HepG2 (cell line): ENCODE measurements around the gene NRG2. TPM values are rescaled to one million over a fixed set of nuclear protein-coding genes. Genes with fewer than 3 reads are reported as not detected.

ENCODE experiments used
- ATAC-seq: fragments of 200-7000 bp; cut with Tn5 transposase; 3 replicates; pipeline ENCODE4 v1.9.1; 2020; ENCODE audit warnings: mild to moderate bottlenecking, moderate library complexity
- BruUV-seq: library from RNA; stranded (reverse); fragments of 400-500 nt; replicated peaks from 2 replicates; lab custom pipeline; 2021; lab: Mats Ljungman, UMichigan
- CTCF ChIA-PET: fragments of 300-600 bp; formaldehyde crosslinking; extraction: SDS; loops from one replicate; lab custom pipeline; 2021; ENCODE audit warnings: low total read pairs, inconsistent platforms, low intra/inter-chr PET ratio; lab: Yijun Ruan, JAX
- POLR2A ChIA-PET: fragments of 350-600 bp; sonication (Branson Sonifier 250); formaldehyde crosslinking; loops from one replicate; lab custom pipeline; 2020; ENCODE audit warnings: antibody characterized with exemption, inconsistent platforms; lab: Yijun Ruan, JAX
- DNase-seq: peaks from one replicate; pipeline ENCODE4 v3.0.0-alpha.2; 2015; ENCODE audit warnings: low spot score
- FAIRE-seq: peaks from 3 replicates; lab custom pipeline; 2011; peaks lifted over from hg19 to GRCh38; lab: Jason Lieb, UNC
- H2AFZ ChIP-seq: one replicate; pipeline ENCODE4 v1.6.1; 2011; ENCODE audit warnings: low read length, inconsistent platforms
- H3K27ac ChIP-seq: fragments of 300-600 bp; 3 replicates; pipeline ENCODE4 v1.8.0; 2011; ENCODE audit warnings: mixed run types, mild to moderate bottlenecking, mixed read lengths, low read length, inconsistent platforms; ENCODE audit not compliant: insufficient read depth; ENCODE audit errors: extremely low read length
- H3K27me3 ChIP-seq, 2 experiments: fragments of 200-600 bp in 1 of 2; 2 replicates in 1 of 2; 3 replicates in 1 of 2; pipeline versions ENCODE4 v1.6.0 to v1.8.0; 2011; ENCODE audit warnings: low read length in 2 of 2, mild to moderate bottlenecking in 2 of 2, moderate library complexity in 2 of 2, inconsistent platforms in 1 of 2; ENCODE audit not compliant: insufficient read depth in 2 of 2, control insufficient read depth in 1 of 2
- H3K36me3 ChIP-seq, 2 experiments: fragments of 200-600 bp in 1 of 2; replicated peaks in 1 of 2; 2 replicates in 1 of 2; 3 replicates in 1 of 2; pipeline versions ENCODE4 v1.5.1 to v1.8.0; 2011; ENCODE audit warnings: low read length in 2 of 2, inconsistent platforms in 1 of 2; ENCODE audit not compliant: insufficient read depth in 2 of 2, control insufficient read depth in 1 of 2
- H3K4me1 ChIP-seq: 2 replicates; pipeline ENCODE4 v1.5.1; 2012; ENCODE audit warnings: low read length, inconsistent platforms; ENCODE audit not compliant: insufficient read depth
- H3K4me2 ChIP-seq: 2 replicates; pipeline ENCODE4 v1.6.0; 2011; ENCODE audit warnings: low read depth, low read length, inconsistent platforms
- H3K4me3 ChIP-seq, 3 experiments: fragments of 200-600 bp in 1 of 3; sonication (generic), shearing (Covaris generic) in 1 of 3; replicated peaks in 1 of 3; 2 replicates each; pipeline ENCODE4 v1.5.1; 2011 to 2016; ENCODE audit warnings: low read length in 3 of 3, inconsistent platforms in 2 of 3, low read depth in 2 of 3, mild to moderate bottlenecking in 2 of 3, control low read depth in 1 of 3, mixed read lengths in 1 of 3; ENCODE audit not compliant: insufficient read depth in 1 of 3
- H3K79me2 ChIP-seq: one replicate; pipeline ENCODE4 v1.6.1; 2011; ENCODE audit warnings: low read length, inconsistent platforms; ENCODE audit not compliant: insufficient read depth
- H3K9ac ChIP-seq: 2 replicates; pipeline ENCODE4 v1.6.0; 2011; ENCODE audit warnings: mild to moderate bottlenecking, low read depth, low read length, inconsistent platforms; ENCODE audit not compliant: insufficient read depth
- H3K9me3 ChIP-seq: 2 replicates; pipeline ENCODE4 v1.5.1; 2012; ENCODE audit warnings: mild to moderate bottlenecking, low read length
- H4K20me1 ChIP-seq: 2 replicates; pipeline ENCODE4 v1.6.0; 2011; ENCODE audit warnings: inconsistent platforms, mild to moderate bottlenecking, low read length, moderate library complexity; ENCODE audit not compliant: insufficient read depth
- ARNTL ChIP-seq: sonication (generic); formaldehyde crosslinking; IDR thresholded peaks from 2 replicates; pipeline ENCODE4 v1.4.0; 2020; ENCODE audit warnings: mild to moderate bottlenecking, missing genetic modification reagents
- BRCA1 ChIP-seq: sonication (generic); formaldehyde crosslinking; IDR thresholded peaks from 2 replicates; pipeline ENCODE4 v1.4.0; 2020; ENCODE audit warnings: missing genetic modification reagents
- EEA1 ChIP-seq: sonication (generic); formaldehyde crosslinking; IDR thresholded peaks from 2 replicates; pipeline ENCODE4 v1.5.1; 2020; ENCODE audit warnings: mild to moderate bottlenecking, missing genetic modification reagents, borderline replicate concordance
- GATA4 ChIP-seq: sonication (generic); IDR thresholded peaks from 2 replicates; pipeline ENCODE4 v1.6.1; 2016; ENCODE audit warnings: antibody characterized with exemption, low read depth, borderline replicate concordance
- KLF6 ChIP-seq: IDR thresholded peaks from 2 replicates; pipeline ENCODE4 v1.8.0; 2016; ENCODE audit warnings: missing biosample characterization, missing genetic modification reagents
- PCBP2 ChIP-seq: fragments of 200-400 bp; formaldehyde crosslinking; optimal IDR thresholded peaks from 2 replicates; pipeline ENCODE3; 2018; ENCODE audit warnings: low read length, low read depth; ENCODE audit not compliant: poor library complexity, severe bottlenecking
- POLR2AphosphoS2 ChIP-seq: IDR thresholded peaks from 2 replicates; pipeline ENCODE4 v1.6.1; 2011; ENCODE audit warnings: low read depth, low read length, improper control_type of control experiment
- SYNCRIP ChIP-seq: fragments of 200-400 bp; formaldehyde crosslinking; IDR thresholded peaks from 2 replicates; pipeline ENCODE4 v1.6.1; 2018; ENCODE audit warnings: mild to moderate bottlenecking, low read depth, low read length; ENCODE audit not compliant: insufficient read depth
- ZKSCAN8 ChIP-seq: IDR thresholded peaks from 2 replicates; pipeline ENCODE4 v1.6.1; 2016; ENCODE audit warnings: borderline replicate concordance, missing genetic modification reagents, missing compliant biosample characterization
- ZNF10 ChIP-seq: sonication (generic); formaldehyde crosslinking; IDR thresholded peaks from 2 replicates; pipeline ENCODE4 v1.4.0; 2020; ENCODE audit warnings: mild to moderate bottlenecking, low read depth, missing genetic modification reagents, borderline replicate concordance
- ZNF530 ChIP-seq: sonication (generic); formaldehyde crosslinking; IDR thresholded peaks from 2 replicates; pipeline ENCODE4 v1.5.0; 2020; ENCODE audit warnings: low read depth, mild to moderate bottlenecking, missing genetic modification reagents
- ZNF557 ChIP-seq: sonication (generic); formaldehyde crosslinking; IDR thresholded peaks from 2 replicates; pipeline ENCODE4 v1.4.0; 2020; ENCODE audit warnings: missing genetic modification reagents
- WGBS: methylation state at CpG from one replicate; pipeline ENCODE4 v1.1.6; 2017; ENCODE audit warnings: low lambda C conversion rate; 5-methylcytosine and 5-hydroxymethylcytosine counted together
- in situ Hi-C: cut with HindIII; loops from 2 replicates; pipeline ENCODE4 v1.10.0; 2017; ENCODE audit warnings: low pct_unique_long_range_greater_than_20kb; ENCODE audit not compliant: extremely low pct_ligation_motif_present
- intact Hi-C: fragments of 100-400 bp; cut with micrococcal nuclease; formaldehyde crosslinking; loops from one replicate; pipeline ENCODE4 v1.10.0; 2022; ENCODE audit not compliant: unreplicated experiment
- polyA plus RNA-seq, 8 experiments: library from polyadenylated mRNA; depleted of rRNA in 3 of 8; stranded (reverse) in 7 of 8; unstranded in 1 of 8; fragments of >200 nt; fragmentation: Illumina TruSeq in 4 of 8; extraction: Trizol in 4 of 8; gene quantifications; 2 replicates each; pipeline versions ENCODE4 v1.2.1 to v1.2.3, GENCODE V29; 2011 to 2016; ENCODE audit warnings: low read depth in 4 of 8, missing spikeins in 1 of 8, mixed read lengths in 1 of 8; ENCODE audit not compliant: insufficient read depth in 1 of 8
- total RNA-seq, 5 experiments: library from RNA; depleted of rRNA; stranded (reverse); fragments of >200 nt; fragmentation: Illumina TruSeq; extraction: Trizol; gene quantifications; 2 replicates each; pipeline ENCODE4 v1.2.3, GENCODE V29; 2016; ENCODE audit warnings: low read depth in 1 of 5
- TF ChIP-seq, protein P1 (sequence below): sonication (generic); formaldehyde crosslinking; IDR thresholded peaks from 2 replicates; pipeline ENCODE4 v1.9.0; 2022; ENCODE audit warnings: low read depth, missing genetic modification reagents
- TF ChIP-seq, protein P2 (sequence below): sonication (generic); formaldehyde crosslinking; IDR thresholded peaks from 2 replicates; pipeline ENCODE4 v1.5.0; 2020; ENCODE audit warnings: missing genetic modification reagents
- TF ChIP-seq, protein P3 (sequence below): sonication (generic); formaldehyde crosslinking; conservative IDR thresholded peaks from 2 replicates; pipeline ENCODE4 v1.4.0; 2020; ENCODE audit warnings: missing genetic modification reagents
- TF ChIP-seq, protein P4 (sequence below): sonication (generic); formaldehyde crosslinking; IDR thresholded peaks from 2 replicates; pipeline ENCODE4 v1.5.0; 2020; ENCODE audit warnings: missing genetic modification reagents
- TF ChIP-seq, protein P5 (sequence below): sonication (generic); formaldehyde crosslinking; IDR thresholded peaks from 2 replicates; pipeline ENCODE4 v1.4.0; 2020; ENCODE audit warnings: low read depth, mild to moderate bottlenecking, missing genetic modification reagents

NRG2 gene
- total and polyA plus RNA-seq, 2 of the 13 experiments (the other 11 are each of a cell fraction or from before 2014, with no cell fraction given) = not detected

DNA sequence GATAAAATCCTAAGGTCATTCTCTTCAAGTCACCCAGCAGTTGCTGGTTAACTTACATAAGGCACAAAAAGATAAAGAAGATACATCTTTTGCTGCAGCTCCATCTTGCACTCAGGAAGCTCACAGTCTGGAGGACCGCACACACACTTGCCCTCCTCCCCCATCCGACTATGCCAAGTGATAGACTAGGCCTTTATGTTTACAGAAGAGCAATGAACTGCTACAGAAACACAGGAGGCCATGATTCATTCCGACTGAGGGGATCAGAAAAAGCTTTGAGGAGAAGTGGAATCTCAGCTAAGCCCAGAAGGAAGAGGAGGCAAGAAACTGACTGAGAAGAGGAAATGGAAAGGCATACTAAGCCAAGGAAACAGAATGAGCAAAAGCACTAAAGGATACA, 17.4 kb downstream of the NRG2 start:
- ATAC-seq (no peak), DNase-seq (no peak), FAIRE-seq (no peak)
- Histone ChIP-seq H3K27me3 (peaks cover 0 to 6% of the 10 kb centered on the region in 2 experiments; a peak in 2 of 5 replicates), H3K27ac (no peak overlapping the region), H3K4me2 (no peak overlapping the region), H3K9me3 (no peaks in the 10 kb centered on the region), H3K4me1 (peaks cover 31% of the 10 kb centered on the region), H3K9ac (no peak overlapping the region), H3K79me2 (no peaks in the 10 kb centered on the region), H4K20me1 (no peaks in the 10 kb centered on the region), H3K4me3 (no peak overlapping the region), H3K36me3 (no peaks in the 10 kb centered on the region), H2AFZ (no peak overlapping the region)
- no TSS peak for BruUV-seq
- WGBS = 7% methylated on average over 3 of the region's 3 CpGs
- in situ Hi-C loops = no loop called here
- intact Hi-C loops = no loop called here
- ChIA-PET CTCF (no interaction called here), POLR2A (no interaction called here)
- TF ChIP-seq ZKSCAN8 (CRISPR knock-in tag) (no peak), KLF6 (CRISPR knock-in tag) (no peak), POLR2AphosphoS2 (no peak), BRCA1 (CRISPR knock-in tag) (no peak), ZNF530 (CRISPR knock-in tag) (no peak), SYNCRIP (no peak), ARNTL (CRISPR knock-in tag) (no peak), EEA1 (CRISPR knock-in tag) (no peak), PCBP2 (no peak), ZNF10 (no peak), ZNF557 (CRISPR knock-in tag) (no peak), GATA4 (no peak)
- TF ChIP-seq, protein P1, sequence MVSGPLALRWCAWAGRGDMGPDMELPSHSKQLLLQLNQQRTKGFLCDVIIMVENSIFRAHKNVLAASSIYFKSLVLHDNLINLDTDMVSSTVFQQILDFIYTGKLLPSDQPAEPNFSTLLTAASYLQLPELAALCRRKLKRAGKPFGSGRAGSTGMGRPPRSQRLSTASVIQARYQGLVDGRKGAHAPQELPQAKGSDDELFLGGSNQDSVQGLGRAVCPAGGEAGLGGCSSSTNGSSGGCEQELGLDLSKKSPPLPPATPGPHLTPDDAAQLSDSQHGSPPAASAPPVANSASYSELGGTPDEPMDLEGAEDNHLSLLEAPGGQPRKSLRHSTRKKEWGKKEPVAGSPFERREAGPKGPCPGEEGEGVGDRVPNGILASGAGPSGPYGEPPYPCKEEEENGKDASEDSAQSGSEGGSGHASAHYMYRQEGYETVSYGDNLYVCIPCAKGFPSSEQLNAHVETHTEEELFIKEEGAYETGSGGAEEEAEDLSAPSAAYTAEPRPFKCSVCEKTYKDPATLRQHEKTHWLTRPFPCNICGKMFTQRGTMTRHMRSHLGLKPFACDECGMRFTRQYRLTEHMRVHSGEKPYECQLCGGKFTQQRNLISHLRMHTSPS (CRISPR knock-in tag) = no peak
- TF ChIP-seq, protein P2, sequence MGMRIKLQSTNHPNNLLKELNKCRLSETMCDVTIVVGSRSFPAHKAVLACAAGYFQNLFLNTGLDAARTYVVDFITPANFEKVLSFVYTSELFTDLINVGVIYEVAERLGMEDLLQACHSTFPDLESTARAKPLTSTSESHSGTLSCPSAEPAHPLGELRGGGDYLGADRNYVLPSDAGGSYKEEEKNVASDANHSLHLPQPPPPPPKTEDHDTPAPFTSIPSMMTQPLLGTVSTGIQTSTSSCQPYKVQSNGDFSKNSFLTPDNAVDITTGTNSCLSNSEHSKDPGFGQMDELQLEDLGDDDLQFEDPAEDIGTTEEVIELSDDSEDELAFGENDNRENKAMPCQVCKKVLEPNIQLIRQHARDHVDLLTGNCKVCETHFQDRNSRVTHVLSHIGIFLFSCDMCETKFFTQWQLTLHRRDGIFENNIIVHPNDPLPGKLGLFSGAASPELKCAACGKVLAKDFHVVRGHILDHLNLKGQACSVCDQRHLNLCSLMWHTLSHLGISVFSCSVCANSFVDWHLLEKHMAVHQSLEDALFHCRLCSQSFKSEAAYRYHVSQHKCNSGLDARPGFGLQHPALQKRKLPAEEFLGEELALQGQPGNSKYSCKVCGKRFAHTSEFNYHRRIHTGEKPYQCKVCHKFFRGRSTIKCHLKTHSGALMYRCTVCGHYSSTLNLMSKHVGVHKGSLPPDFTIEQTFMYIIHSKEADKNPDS (CRISPR knock-in tag) = no peak
- TF ChIP-seq, protein P3, sequence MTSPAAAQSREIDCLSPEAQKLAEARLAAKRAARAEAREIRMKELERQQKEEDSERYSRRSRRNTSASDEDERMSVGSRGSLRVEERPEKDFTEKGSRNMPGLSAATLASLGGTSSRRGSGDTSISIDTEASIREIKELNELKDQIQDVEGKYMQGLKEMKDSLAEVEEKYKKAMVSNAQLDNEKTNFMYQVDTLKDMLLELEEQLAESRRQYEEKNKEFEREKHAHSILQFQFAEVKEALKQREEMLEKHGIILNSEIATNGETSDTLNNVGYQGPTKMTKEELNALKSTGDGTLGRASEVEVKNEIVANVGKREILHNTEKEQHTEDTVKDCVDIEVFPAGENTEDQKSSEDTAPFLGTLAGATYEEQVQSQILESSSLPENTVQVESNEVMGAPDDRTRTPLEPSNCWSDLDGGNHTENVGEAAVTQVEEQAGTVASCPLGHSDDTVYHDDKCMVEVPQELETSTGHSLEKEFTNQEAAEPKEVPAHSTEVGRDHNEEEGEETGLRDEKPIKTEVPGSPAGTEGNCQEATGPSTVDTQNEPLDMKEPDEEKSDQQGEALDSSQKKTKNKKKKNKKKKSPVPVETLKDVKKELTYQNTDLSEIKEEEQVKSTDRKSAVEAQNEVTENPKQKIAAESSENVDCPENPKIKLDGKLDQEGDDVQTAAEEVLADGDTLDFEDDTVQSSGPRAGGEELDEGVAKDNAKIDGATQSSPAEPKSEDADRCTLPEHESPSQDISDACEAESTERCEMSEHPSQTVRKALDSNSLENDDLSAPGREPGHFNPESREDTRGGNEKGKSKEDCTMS (CRISPR knock-in tag) = no peak
- TF ChIP-seq, protein P4, sequence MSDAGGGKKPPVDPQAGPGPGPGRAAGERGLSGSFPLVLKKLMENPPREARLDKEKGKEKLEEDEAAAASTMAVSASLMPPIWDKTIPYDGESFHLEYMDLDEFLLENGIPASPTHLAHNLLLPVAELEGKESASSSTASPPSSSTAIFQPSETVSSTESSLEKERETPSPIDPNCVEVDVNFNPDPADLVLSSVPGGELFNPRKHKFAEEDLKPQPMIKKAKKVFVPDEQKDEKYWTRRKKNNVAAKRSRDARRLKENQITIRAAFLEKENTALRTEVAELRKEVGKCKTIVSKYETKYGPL (CRISPR knock-in tag) = no peak
- TF ChIP-seq, protein P5, sequence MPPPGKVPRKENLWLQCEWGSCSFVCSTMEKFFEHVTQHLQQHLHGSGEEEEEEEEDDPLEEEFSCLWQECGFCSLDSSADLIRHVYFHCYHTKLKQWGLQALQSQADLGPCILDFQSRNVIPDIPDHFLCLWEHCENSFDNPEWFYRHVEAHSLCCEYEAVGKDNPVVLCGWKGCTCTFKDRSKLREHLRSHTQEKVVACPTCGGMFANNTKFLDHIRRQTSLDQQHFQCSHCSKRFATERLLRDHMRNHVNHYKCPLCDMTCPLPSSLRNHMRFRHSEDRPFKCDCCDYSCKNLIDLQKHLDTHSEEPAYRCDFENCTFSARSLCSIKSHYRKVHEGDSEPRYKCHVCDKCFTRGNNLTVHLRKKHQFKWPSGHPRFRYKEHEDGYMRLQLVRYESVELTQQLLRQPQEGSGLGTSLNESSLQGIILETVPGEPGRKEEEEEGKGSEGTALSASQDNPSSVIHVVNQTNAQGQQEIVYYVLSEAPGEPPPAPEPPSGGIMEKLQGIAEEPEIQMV = no peak
